Stimulated activated CD8-positive, alpha-beta memory T cell treated with anti-CD3 and anti-CD28 coated beads, Interleukin-7, amount 100 ng/mL, for 4 hours (primary cell): Measurements from ENCODE around the gene KIF17.
"Not testable (repeated sequence)": the region's sequence is repeated elsewhere in the genome, so short reads cannot be mapped to it uniquely, and the experiment has no call there.

Source experiments
- DNase-seq, 2 donors: peaks; one replicate each; pipeline ENCODE4 v3.0.0-alpha.2; 2020; ENCODE audit warnings: low read depth in 2 of 2

Gene KIF17

GRCh38 chr1:20727746-20728316, 10.0 kb upstream of the KIF17 start:
- DNase-seq: no peak

- no peak for DNase-seq
Measured at GRCh38 chr1:20726932-20727745, 9.3 kb upstream of the KIF17 start.

- DNase-seq: no peak
Measured at GRCh38 chr1:20726118-20726911, 8.5 kb upstream of the KIF17 start.

GRCh38 chr1:20725189-20726117, 7.6 kb upstream of the KIF17 start:
- DNase-seq: no peak

- DNase-seq: no peak
Measured at GRCh38 chr1:20724364-20725188, 6.8 kb upstream of the KIF17 start.

- DNase-seq: no peak
Measured at GRCh38 chr1:20723537-20724363, 5.9 kb upstream of the KIF17 start.

GRCh38 chr1:20723159-20723536, 5.3 kb upstream of the KIF17 start:
- DNase-seq: no peak

GRCh38 chr1:20721117-20722061, 3.6 kb upstream of the KIF17 start:
- DNase-seq: no peak

- DNase-seq: no peak
Measured at GRCh38 chr1:20720631-20721091, 2.9 kb upstream of the KIF17 start.

- no peak for DNase-seq
Measured at GRCh38 chr1:20719871-20720620, 2.2 kb upstream of the KIF17 start.

- no peak for DNase-seq
Measured at GRCh38 chr1:20719261-20719660, 1.5 kb upstream of the KIF17 start.

- DNase-seq: not testable (repeated sequence)
Measured at GRCh38 chr1:20718343-20718882, 606 bp upstream of the KIF17 start.

GRCh38 chr1:20716232-20716631, 1.6 kb downstream of the KIF17 start:
- DNase-seq: no peak

GRCh38 chr1:20715406-20715805, 2.4 kb downstream of the KIF17 start:
- no peak for DNase-seq

GRCh38 chr1:20713440-20713839, 4.4 kb downstream of the KIF17 start:
- no peak for DNase-seq

GRCh38 chr1:20712215-20712577, 5.6 kb downstream of the KIF17 start:
- DNase-seq: no peak
